22Rv1 (cell line): Measurements from ENCODE around the gene ARL2BP.

Experiments
- H3K27ac ChIP-seq: fragments of 450-650 bp; 2 replicates; pipeline ENCODE4 v1.5.1; 2017
- CTCF ChIP-seq: fragments of 450-650 bp; IDR thresholded peaks from 2 replicates; pipeline ENCODE4 v1.5.1; 2017; ENCODE audit warnings: mild to moderate bottlenecking
- ZFX ChIP-seq: fragments of 450-650 bp; IDR thresholded peaks from 2 replicates; pipeline ENCODE4 v1.6.1; 2017; ENCODE audit warnings: antibody characterized with exemption, borderline replicate concordance

ARL2BP gene

GRCh38 chr16:57208926-57209325 lies 36.1 kb upstream of the ARL2BP start:
- H3K27ac ChIP-seq: no peak overlapping the region
- no peak for TF ChIP-seq ZFX
- no peak for TF ChIP-seq CTCF

GRCh38 chr16:57209780-57210179 lies 35.3 kb upstream of the ARL2BP start:
- no peak overlapping the region for H3K27ac ChIP-seq
- no peak for TF ChIP-seq ZFX
- TF ChIP-seq CTCF: no peak

GRCh38 chr16:57213462-57213861 lies 31.6 kb upstream of the ARL2BP start:
- TF ChIP-seq CTCF: no peak
- TF ChIP-seq ZFX: no peak
- no peak overlapping the region for H3K27ac ChIP-seq

GRCh38 chr16:57216968-57217367 lies 28.1 kb upstream of the ARL2BP start:
- TF ChIP-seq ZFX (no peak), CTCF (no peak)
- no peak overlapping the region for H3K27ac ChIP-seq

GRCh38 chr16:57223057-57223456 lies 22.0 kb upstream of the ARL2BP start:
- no peak overlapping the region for H3K27ac ChIP-seq
- TF ChIP-seq ZFX (no peak), CTCF (no peak)

- no peak overlapping the region for H3K27ac ChIP-seq
- no peak for TF ChIP-seq ZFX
- no peak for TF ChIP-seq CTCF
Measured at GRCh38 chr16:57224651-57225335, 20.3 kb upstream of the ARL2BP start.

- no peak overlapping the region for H3K27ac ChIP-seq
- TF ChIP-seq CTCF (no peak), ZFX (no peak)
Measured at GRCh38 chr16:57225978-57226377, 19.1 kb upstream of the ARL2BP start.
